Adipocyte (in vitro differentiated cells): ENCODE measurements around the gene KCNG1.

Experiments
- DNase-seq: peaks from one replicate; pipeline ENCODE4 v3.0.0-alpha.2; 2015; ENCODE audit warnings: low read depth
- H3K27me3 ChIP-seq: replicated peaks from 2 replicates; pipeline ENCODE4 v1.7.0; 2013; ENCODE audit warnings: mild to moderate bottlenecking, low read length, moderate library complexity; ENCODE audit not compliant: control insufficient read depth, insufficient read depth
- H3K36me3 ChIP-seq: 2 replicates; pipeline ENCODE4 v1.7.0; 2013; ENCODE audit warnings: low read length, mild to moderate bottlenecking, moderate library complexity; ENCODE audit not compliant: control insufficient read depth, insufficient read depth, severe bottlenecking
- H3K4me1 ChIP-seq: 2 replicates; pipeline ENCODE4 v1.7.0; 2013; ENCODE audit warnings: mild to moderate bottlenecking, low read length, moderate library complexity; ENCODE audit not compliant: control insufficient read depth, insufficient read depth
- H3K4me3 ChIP-seq: 2 replicates; pipeline ENCODE4 v1.7.0; 2013; ENCODE audit warnings: mild to moderate bottlenecking, low read length, moderate library complexity
- H3K9ac ChIP-seq: 2 replicates; pipeline ENCODE4 v1.7.0; 2013; ENCODE audit warnings: mild to moderate bottlenecking, low read length, moderate library complexity
- H3K9me3 ChIP-seq: 2 replicates; pipeline ENCODE4 v1.7.0; 2013; ENCODE audit warnings: mild to moderate bottlenecking, low read length, moderate library complexity; ENCODE audit not compliant: control insufficient read depth

Gene KCNG1, protein sequence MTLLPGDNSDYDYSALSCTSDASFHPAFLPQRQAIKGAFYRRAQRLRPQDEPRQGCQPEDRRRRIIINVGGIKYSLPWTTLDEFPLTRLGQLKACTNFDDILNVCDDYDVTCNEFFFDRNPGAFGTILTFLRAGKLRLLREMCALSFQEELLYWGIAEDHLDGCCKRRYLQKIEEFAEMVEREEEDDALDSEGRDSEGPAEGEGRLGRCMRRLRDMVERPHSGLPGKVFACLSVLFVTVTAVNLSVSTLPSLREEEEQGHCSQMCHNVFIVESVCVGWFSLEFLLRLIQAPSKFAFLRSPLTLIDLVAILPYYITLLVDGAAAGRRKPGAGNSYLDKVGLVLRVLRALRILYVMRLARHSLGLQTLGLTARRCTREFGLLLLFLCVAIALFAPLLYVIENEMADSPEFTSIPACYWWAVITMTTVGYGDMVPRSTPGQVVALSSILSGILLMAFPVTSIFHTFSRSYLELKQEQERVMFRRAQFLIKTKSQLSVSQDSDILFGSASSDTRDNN

DNA sequence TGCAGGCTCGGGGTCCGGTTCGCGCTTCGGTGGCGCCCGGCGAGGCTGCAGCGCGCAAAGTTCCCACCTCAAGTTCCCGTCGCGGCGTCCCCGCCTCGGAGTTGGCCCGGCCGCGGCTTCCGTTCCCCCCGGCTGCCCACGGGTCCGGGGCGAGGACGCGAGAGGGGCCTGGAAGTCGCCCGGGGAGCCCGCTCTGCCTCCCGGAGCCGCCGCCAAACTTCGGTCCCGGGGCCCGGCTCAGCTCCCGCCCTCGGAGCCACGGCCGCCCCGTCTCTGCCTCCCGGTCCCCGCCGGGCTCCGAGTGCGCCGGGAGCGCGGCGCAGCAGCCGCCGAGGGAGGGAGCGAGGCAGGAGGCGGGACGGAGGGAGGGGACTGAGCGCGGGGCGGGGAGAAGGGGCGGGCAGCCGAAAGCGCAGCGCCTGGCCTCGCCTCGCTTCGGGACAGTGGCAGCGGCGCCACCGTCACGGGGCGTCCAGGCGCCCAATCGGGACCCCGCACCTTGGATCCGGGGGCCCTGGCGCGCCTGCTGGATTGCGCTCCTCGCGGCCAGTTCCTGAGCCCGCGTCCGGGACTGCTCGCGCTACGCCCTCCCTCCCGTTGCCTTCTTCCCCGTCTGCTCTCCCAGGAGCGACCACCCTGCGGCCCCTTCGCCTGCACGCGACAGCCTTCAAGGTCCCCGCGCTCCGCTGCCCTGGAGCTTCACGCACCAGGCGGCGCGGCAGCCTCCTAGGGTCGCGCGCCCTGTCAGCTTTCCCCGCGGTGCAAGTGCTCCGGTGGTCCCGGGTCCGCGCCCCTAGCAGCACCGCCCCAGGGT is at the start of gene KCNG1:
TSS of gene KCNG1 (minus strand) at position 305 of the 814 bp plus-strand sequence. CDS start 12,769 bp downstream, outside the sequence.
- peaks cover 66% of the 10 kb centered on the region for H3K27me3 ChIP-seq
- DNase-seq, result peak; percentile 96
- H3K36me3 ChIP-seq, result no peaks in the 10 kb centered on the region

DNA sequence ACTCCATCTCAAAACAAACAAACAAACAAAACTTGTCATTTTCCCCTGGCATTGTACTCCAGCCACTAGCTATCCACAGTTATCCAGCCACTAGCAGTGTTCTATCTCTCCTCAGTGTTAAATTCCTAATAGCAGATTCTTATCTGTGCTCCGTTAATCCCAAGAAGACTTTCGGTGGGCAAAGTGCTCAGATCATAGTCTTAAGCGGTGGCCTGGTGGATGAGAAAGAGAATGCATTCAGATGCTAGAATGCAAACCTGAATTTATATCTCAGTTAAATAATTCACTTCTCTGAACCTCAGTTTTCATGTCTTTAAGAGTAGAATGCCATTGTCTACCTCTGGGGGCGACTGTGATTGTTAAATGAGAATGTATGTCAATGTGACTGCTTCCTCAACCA is 47.7 kb upstream of the KCNG1 start:
- H3K9ac ChIP-seq, result no peak overlapping the region
- H3K36me3 ChIP-seq, result no peaks in the 10 kb centered on the region
- DNase-seq, result no peak
- H3K4me1 ChIP-seq, result no peaks in the 10 kb centered on the region
- H3K27me3 ChIP-seq, result peaks cover 63% of the 10 kb centered on the region
- peaks cover 12% of the 10 kb centered on the region for H3K9me3 ChIP-seq
- H3K4me3 ChIP-seq, result no peak overlapping the region

More for the DNA sequence above, at the start of gene KCNG1:
- no peaks in the 10 kb centered on the region for H3K9me3 ChIP-seq
- peak within 1 kb of the TSS; percentile 69 for H3K9ac ChIP-seq
- H3K4me3 ChIP-seq, result peak within 1 kb of the TSS; percentile 75
- H3K4me1 ChIP-seq, result peaks cover 5% of the 10 kb centered on the region

DNA sequence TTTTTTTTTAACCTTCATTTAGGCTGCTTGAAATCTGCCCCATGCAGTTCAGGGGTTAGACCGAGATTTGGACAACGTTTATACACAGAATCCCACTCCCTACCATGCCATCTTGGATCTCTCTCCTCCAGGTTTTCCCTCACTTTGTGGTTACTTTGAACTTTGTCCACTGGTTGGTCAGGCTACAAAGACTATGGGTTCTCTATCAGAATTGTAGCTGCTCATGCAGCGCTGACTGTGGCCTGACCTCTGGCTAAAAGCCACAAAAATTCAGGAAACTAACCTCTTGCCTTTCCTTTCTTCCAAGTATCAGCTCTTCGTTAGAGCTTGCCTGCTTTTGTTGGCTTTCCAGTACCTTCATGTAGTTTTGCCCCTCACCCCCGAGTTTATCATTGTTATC is 44.9 kb upstream of the KCNG1 start:
- Histone ChIP-seq H3K4me1 (no peaks in the 10 kb centered on the region), H3K9me3 (peaks cover 4% of the 10 kb centered on the region), H3K36me3 (no peaks in the 10 kb centered on the region), H3K27me3 (peaks cover 52% of the 10 kb centered on the region), H3K9ac (no peak overlapping the region), H3K4me3 (no peak overlapping the region)
- no peak for DNase-seq

DNA sequence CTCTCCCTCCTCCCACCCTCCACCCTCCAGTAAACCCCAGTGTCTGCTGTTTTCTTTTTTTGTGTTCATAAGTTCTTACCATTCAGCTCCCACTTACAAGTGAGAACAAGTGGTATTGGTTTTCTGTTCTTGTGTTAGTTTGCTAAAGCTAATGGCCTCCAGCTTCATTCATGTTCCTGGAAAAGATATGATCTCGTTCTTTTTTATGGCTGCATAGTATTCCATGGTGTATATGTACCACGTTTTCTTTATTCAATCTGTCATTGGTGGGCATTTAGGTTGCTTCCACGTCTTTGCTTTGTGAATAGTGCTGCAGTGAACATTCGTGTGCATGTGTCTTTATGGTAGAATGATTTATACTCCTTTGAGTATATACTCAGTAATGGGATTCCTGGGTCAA is 42.7 kb upstream of the KCNG1 start:
- Histone ChIP-seq H3K27me3 (peaks cover 34% of the 10 kb centered on the region), H3K9ac (no peak overlapping the region)
- no peak for DNase-seq

DNA sequence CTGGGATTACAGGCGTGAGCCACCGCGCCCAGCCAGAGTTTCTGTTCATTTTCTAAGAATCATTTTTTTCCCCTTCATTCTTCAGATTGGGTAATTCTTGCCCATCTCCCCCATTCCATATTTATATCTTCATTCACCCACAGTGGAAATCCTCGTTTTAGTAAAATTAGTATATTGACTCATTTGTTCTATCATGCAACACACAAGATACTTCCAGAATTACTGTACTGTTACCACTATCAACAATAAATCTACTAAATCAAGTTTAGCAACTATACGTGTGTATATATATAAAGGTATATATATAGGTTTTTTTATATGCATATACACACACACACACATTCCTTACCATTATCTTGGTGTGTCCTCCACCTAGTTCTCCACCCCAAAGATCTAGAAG is 41.2 kb upstream of the KCNG1 start:
- no peaks in the 10 kb centered on the region for H3K9me3 ChIP-seq
- no peak overlapping the region for H3K9ac ChIP-seq
- no peak overlapping the region for H3K4me3 ChIP-seq
- H3K27me3 ChIP-seq, result peaks cover 42% of the 10 kb centered on the region
- no peak for DNase-seq
- no peaks in the 10 kb centered on the region for H3K4me1 ChIP-seq
- H3K36me3 ChIP-seq, result no peaks in the 10 kb centered on the region

More for the DNA sequence above, 42.7 kb upstream of the KCNG1 start:
- no peaks in the 10 kb centered on the region for H3K4me1 ChIP-seq
- no peaks in the 10 kb centered on the region for H3K9me3 ChIP-seq
- H3K4me3 ChIP-seq, result no peak overlapping the region
- no peaks in the 10 kb centered on the region for H3K36me3 ChIP-seq

DNA sequence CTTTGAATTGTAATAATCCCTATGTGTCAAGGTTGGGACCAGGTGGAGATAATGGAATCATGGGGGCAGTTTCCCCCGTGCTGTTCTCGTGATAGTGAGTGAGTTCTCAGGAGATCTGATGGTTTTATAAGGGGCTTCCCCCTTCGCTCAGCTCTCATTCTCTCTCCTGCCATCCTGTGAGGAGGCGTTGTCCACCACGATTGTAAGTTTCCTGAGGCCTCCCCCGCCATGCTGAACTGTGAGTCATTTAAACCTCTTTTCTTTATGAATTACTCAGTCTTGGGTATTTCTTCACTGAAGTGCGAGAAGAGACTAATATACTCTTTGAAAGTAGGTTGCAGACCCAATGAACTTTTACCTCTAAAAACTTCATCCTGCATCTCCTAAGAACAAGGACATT is 39.2 kb upstream of the KCNG1 start:
- H3K9me3 ChIP-seq, result peaks cover 1% of the 10 kb centered on the region
- peaks cover 47% of the 10 kb centered on the region for H3K27me3 ChIP-seq
- H3K4me1 ChIP-seq, result no peaks in the 10 kb centered on the region
- H3K9ac ChIP-seq, result no peak overlapping the region
- no peak for DNase-seq
- no peaks in the 10 kb centered on the region for H3K36me3 ChIP-seq
- H3K4me3 ChIP-seq, result no peak overlapping the region

DNA sequence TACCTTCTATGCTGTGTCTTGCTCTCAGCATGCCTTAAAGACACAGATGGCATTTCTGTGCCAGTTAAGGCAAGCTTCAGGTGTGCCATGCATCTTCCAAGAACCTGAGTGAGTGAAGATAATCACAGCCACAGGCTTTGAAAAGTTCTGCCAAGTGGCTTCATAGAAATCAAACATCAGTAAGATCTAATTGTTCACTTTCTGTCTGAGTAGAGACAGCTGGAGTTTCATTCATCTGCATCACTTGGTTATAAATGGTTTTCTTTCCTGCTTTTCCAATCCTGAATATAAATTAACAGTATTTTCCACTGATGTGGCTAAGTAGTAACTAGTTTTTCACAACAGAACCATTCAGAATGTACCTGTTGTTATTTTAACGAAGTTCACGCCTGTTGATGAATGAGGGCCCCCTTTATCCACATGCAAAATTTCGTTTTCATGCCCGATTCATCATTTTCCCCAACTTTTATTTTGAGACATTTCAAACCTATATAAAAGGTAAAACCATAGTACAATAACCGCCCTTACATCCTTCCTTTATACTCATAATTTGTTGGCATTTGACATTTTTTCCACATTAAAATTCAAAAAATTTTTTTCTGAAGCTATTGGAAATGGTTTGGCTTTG is 38.6 kb upstream of the KCNG1 start:
- H3K4me3 ChIP-seq, result no peak overlapping the region
- no peaks in the 10 kb centered on the region for H3K36me3 ChIP-seq
- no peak overlapping the region for H3K9ac ChIP-seq
- peaks cover 7% of the 10 kb centered on the region for H3K9me3 ChIP-seq
- H3K4me1 ChIP-seq, result no peaks in the 10 kb centered on the region
- H3K27me3 ChIP-seq, result peaks cover 52% of the 10 kb centered on the region
- DNase-seq, result no peak

DNA sequence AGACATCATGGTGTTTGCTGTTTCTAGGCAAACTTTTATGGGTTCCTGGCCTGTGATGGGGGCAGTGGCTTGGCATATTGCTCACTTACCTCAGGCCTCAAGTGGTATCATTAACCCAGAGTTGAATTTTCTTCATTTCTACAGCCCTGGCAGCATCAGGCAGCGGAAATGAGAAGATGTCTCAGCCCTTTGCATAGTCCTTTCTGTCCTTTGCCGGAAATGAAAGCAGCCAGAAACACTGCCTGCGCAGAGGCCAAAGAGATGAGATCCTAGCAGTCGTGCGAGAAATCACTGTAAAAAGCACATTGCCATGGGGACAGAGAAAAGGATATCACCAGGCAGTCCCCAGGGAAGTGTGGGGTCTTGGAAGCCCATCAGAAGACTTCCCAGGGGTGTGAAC is 37.4 kb upstream of the KCNG1 start:
- no peak for DNase-seq
- Histone ChIP-seq H3K36me3 (no peaks in the 10 kb centered on the region), H3K9ac (no peak overlapping the region), H3K27me3 (peaks cover 47% of the 10 kb centered on the region), H3K9me3 (peaks cover 8% of the 10 kb centered on the region), H3K4me3 (no peak overlapping the region), H3K4me1 (no peaks in the 10 kb centered on the region)

DNA sequence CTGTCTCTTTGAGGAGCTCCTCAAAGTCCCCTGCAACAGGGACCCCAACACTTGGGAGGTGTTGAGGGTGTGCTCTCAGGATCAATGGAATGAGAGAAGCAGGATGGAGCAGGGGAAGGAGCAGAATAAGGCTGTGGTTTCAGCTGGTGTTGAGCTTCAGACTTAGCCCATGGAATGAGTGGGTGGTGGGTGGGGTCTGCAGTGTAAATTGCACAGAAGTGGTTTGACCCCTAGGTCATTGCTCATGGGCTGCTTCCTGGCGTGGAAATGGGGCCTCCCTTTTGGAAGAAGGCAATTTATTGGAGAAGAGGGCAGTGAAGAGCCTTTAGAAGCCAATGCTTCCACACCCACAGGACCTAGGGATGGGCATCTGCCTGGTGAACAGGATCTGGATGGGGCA is 37.0 kb upstream of the KCNG1 start:
- H3K9ac ChIP-seq, result no peak overlapping the region
- H3K9me3 ChIP-seq, result peaks cover 12% of the 10 kb centered on the region
- DNase-seq, result no peak
- H3K36me3 ChIP-seq, result no peaks in the 10 kb centered on the region
- H3K4me1 ChIP-seq, result no peaks in the 10 kb centered on the region
- H3K4me3 ChIP-seq, result no peak overlapping the region
- H3K27me3 ChIP-seq, result peaks cover 48% of the 10 kb centered on the region

DNA sequence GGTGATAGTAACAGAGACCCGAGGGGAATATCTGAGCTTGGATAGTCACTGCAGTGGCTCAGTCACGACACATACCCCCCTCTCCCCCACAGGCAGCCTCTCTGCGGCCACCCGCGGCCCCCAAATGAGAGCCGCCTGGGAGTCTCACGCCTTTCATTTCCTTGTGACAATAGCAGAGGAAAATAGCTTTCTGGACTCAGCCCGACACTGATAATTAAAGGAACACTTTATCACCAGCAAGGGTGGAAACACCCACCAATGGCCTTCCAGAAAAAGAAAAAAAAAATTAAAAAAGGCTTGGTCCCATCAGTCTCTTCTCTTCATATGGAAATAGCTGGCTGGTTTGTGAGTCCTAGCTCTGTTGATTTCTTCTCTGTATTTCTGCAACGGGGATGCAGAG is 35.1 kb upstream of the KCNG1 start:
- H3K9ac ChIP-seq, result no peak overlapping the region
- peaks cover 64% of the 10 kb centered on the region for H3K27me3 ChIP-seq
- H3K36me3 ChIP-seq, result no peaks in the 10 kb centered on the region
- peaks cover 12% of the 10 kb centered on the region for H3K9me3 ChIP-seq
- DNase-seq, result no peak
- H3K4me3 ChIP-seq, result no peak overlapping the region
- no peaks in the 10 kb centered on the region for H3K4me1 ChIP-seq

DNA sequence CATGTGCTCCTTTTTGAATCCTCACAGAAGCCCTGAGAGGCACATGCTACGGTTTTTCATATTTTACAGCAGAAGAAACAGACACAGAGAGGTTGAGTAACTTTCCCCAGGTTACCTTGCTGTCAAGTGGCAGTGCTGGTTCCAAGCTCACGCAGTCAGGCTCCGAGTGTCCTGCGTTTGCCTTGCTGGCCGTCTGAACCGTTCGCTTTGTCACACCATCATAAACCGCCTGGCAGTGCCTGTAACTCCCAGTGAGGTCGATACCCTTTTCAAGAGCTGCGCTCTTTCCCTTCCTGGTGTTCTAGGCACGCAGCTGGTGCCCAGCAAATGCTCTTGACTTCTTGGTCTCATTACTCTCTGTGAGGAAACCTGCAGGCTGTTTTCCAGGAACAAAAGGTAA is 31.3 kb upstream of the KCNG1 start:
- H3K27me3 ChIP-seq, result peaks cover 84% of the 10 kb centered on the region
- no peaks in the 10 kb centered on the region for H3K36me3 ChIP-seq
- H3K9ac ChIP-seq, result no peak overlapping the region
- H3K9me3 ChIP-seq, result peaks cover 12% of the 10 kb centered on the region
- H3K4me3 ChIP-seq, result no peak overlapping the region
- peaks cover 6% of the 10 kb centered on the region for H3K4me1 ChIP-seq
- DNase-seq, result no peak
